Breast epithelium (tissue), 3 donors: ENCODE measurements around the gene SLC46A3.

Experiments used
- CTCF ChIP-seq, 3 donors: fragments of 450-650 bp; IDR thresholded peaks; one replicate each; pipeline ENCODE4 v1.5.1; 2016 to 2017; ENCODE audit warnings: antibody characterized with exemption in 3 of 3, mild to moderate bottlenecking in 3 of 3, moderate library complexity in 3 of 3
- POLR2A ChIP-seq: fragments of 450-650 bp; IDR thresholded peaks from one replicate; pipeline ENCODE4 v1.6.1; 2016; ENCODE audit warnings: antibody characterized with exemption, mild to moderate bottlenecking, moderate library complexity
- POLR2AphosphoS5 ChIP-seq, 3 donors: sonication (generic); formaldehyde crosslinking; IDR thresholded peaks; one replicate each; pipeline ENCODE4 v1.6.1; 2017; ENCODE audit warnings: antibody characterized with exemption in 3 of 3

- TF ChIP-seq POLR2AphosphoS5 (IDR thresholded peaks at IDR 0.05) (no peak), CTCF (IDR thresholded peaks at IDR 0.05) (no peak), POLR2A (no peak)
Observed at GRCh38 chr13:28754698-28755545, 36.2 kb upstream of the SLC46A3 start.
